M059J (cell line): ENCODE measurements around the gene CNTNAP2. TPM values are rescaled to one million over a fixed set of nuclear protein-coding genes. Genes with fewer than 3 reads are reported as not detected.

Experiments used
- DNase-seq: peaks from one replicate; pipeline ENCODE4 v3.0.0-alpha.2; 2012; ENCODE audit warnings: low read depth
- total RNA-seq: library from RNA; depleted of rRNA; stranded (reverse); fragments of >200 nt; shearing (Covaris generic); gene quantifications from 2 replicates; pipeline ENCODE4 v1.2.3, GENCODE V29; 2014

CNTNAP2 gene
- total RNA-seq, 1 experiment from 2014 or later = not detected

DNA sequence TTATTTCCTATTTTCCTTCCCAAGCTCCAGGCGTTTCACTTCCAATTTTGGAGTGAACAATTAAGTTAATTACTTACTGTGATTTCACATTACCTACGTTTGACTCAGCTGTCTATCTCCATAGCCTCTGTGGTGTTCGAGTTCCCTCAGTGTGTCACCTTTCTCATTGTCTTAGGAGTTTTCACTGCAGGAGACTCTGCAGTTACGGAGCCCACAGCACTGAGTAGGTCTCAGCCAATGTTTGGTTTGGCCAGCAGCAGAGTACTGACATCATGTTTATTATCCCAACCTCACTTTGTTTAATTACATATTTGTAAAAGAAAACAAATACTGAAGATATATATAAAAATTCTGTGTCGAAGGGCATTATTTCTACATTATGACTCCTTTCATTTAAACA, 1123.9 kb downstream of the CNTNAP2 start:
- DNase-seq = no peak

- DNase-seq = peak; percentile 3
These were observed 1128.7 kb downstream of the CNTNAP2 start for GRCh38 chr7:147245274-147245673.

DNA sequence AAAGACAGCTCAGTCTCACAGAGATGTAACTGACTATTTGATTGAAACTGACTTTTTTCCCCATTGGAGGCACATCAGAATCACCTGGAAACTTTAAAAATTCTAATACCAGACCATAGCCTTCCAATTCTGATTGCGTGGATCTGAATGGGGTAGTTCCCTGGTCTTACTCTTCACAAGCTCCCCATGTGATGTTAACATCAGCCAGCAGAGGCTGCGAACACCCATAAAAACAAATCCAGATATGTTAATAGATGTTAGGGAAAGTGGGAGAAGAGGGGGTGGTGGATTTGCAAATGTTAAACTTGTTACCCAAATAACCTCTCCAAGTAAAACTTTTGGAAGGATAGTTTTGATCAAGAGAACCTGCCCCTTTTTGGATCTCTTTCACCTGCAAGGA, 1133.4 kb downstream of the CNTNAP2 start:
- DNase-seq = no peak

GRCh38 chr7:147251751-147252325, 1135.2 kb downstream of the CNTNAP2 start:
- no peak for DNase-seq

DNA sequence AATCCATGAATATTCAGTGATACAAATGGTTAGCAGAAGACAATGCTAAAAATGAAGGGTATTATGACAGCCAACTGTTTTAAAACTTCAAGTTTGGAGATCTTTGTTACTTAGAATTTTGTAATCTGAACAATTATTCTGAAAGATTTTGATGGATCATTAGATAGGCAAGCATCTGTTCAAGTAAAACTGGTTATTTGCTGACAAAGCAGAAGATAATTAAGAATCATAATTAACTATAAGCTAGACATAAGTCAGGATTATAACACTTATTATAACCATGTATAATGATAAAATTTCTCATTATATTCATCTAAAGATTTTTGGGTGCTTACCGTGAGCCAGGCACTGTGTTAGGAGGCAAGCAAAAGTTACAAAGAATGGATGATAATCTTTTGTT, 1145.1 kb downstream of the CNTNAP2 start:
- no peak for DNase-seq

DNA sequence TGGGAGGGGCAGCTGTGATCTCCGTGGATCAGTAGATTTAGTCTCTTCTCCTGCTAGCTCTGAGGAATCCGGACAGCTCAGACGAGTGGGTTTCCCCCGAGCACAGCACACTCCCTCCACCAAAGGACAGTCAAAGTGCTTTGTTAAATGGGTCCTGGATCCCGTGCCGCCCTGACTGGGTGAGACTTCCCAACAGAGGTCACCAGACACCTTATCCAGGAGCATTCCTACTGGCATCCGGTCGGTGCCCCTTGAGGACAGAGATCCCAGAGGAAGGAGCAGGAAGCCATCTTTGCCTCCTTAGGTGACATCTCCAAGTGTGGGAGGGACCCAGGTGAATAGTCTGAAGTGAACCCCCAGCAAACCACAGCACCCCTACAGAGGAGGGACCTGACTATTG, 1148.9 kb downstream of the CNTNAP2 start:
- no peak for DNase-seq

- no peak for DNase-seq
These were observed 1159.5 kb downstream of the CNTNAP2 start for GRCh38 chr7:147276106-147276505.

GRCh38 chr7:147276783-147277370, 1160.3 kb downstream of the CNTNAP2 start:
- DNase-seq = no peak

- no peak for DNase-seq
These were observed 1162.9 kb downstream of the CNTNAP2 start for GRCh38 chr7:147279514-147279913.

DNA sequence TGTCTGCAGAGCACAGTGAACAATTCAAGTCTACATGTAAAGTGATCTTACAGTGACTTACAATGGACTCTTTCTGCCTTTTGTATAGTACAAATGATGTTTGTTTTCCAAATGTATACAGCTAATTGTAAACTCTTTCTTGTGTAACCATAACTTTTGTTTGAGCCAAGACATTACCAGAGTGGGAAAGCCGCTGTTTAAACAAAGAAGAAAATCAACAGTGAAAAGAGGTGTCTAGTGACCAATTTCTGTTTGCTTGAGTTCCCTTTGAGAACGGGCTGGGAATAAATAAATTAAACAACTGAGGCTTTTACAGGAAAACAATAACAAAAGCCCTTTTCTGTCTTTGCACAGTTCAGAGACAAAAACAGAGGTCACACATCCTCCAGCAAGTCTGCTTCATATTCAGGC, 1163.4 kb downstream of the CNTNAP2 start:
- DNase-seq = no peak

DNA sequence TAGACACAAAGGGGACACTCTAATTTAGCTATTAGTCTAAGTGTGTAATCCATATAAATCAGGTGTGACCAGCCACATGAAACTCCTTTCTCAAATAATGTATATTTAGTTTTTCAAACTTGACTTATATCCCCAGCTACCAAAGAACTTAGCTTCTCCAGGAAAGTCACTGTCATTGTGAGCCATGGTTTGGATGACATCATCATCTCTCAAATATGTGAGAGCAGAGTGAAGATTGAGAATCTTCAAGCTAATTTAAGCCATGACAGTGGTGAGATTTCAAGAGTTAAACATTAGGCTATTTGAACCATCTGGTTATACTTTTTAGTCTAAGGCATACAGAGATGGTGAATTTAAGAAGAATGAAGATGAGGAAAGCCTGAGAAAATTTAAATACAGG, 1165.6 kb downstream of the CNTNAP2 start:
- no peak for DNase-seq

DNA sequence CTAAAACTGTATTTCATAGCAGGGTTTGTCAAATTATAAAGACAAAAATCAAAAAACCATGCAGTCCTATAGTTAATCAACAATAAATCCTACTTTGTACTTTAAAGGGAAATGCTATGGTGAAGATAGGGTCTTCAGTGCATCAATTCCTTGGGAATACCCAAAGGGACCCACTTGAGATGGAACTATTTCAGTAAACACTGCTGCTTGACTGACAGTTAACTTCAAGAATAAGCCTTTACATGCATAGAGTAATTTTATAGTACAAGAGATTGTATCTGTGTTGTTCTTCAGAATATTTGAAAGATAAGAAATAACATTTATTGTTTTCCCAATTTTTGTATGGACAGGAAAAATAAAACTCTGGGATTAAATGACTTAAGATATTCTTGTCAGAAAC, 1179.6 kb downstream of the CNTNAP2 start:
- no peak for DNase-seq

DNA sequence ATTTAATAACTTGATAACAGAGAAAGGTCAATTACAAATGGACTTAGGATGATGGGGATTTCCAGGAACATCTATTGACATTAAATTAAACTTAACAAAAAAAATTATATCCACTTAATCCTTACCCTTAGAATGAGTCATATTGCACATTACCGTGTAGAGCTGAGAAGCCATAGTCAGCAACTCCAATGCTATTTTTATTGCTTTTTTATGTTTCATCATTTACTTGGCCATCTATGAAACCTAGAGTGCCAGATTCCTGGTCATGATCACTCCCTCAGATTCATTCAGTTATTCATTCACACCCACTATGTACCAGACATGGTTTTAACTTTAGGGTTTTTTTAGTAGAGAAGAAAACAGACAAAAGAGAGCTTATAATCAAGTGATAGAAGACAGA, 1180.4 kb downstream of the CNTNAP2 start:
- DNase-seq = no peak

GRCh38 chr7:147298611-147299043, 1182.0 kb downstream of the CNTNAP2 start:
- DNase-seq = no peak

DNA sequence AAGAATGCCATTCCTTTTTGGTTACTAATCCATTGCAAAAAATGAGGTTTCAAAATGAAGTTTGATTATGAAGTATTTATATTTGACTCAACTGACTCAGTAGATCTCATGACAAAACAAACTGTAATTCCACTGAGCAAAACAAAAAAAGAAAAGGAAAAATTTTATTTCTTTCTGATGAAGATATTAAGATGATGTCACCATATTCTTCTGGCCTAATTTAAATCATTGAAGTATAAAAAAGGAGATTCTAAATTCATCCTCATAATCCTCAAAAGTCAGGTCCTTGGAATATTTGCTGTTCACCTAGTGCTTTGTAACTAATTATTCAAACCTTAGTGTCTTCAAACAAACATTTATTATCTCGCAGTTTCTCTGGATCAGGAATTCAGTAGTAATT, 1183.7 kb downstream of the CNTNAP2 start:
- DNase-seq = no peak

GRCh38 chr7:147304376-147304775, 1187.8 kb downstream of the CNTNAP2 start:
- no peak for DNase-seq

DNA sequence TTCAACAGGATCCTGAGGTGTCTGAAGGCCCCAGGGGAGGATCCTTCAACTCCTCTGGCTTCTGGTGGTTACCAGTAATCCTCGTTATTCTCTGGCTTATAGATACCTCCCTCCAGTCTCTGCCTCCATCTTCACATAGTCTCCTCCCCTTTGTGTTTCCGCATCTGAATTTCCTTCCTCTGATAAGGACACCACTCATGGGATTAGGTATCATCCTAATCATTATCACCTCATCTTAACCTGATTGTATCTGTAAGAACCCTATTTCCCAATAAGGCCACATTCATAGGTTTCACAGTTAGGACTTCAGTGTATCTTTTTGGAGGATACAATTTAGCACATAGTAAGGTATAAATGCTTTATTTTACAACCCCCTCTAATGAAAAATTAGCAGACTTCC, 1189.2 kb downstream of the CNTNAP2 start:
- no peak for DNase-seq

GRCh38 chr7:147308539-147308938, 1191.9 kb downstream of the CNTNAP2 start:
- DNase-seq = no peak

- no peak for DNase-seq
These were observed 1194.7 kb downstream of the CNTNAP2 start for GRCh38 chr7:147311336-147311735.

DNA sequence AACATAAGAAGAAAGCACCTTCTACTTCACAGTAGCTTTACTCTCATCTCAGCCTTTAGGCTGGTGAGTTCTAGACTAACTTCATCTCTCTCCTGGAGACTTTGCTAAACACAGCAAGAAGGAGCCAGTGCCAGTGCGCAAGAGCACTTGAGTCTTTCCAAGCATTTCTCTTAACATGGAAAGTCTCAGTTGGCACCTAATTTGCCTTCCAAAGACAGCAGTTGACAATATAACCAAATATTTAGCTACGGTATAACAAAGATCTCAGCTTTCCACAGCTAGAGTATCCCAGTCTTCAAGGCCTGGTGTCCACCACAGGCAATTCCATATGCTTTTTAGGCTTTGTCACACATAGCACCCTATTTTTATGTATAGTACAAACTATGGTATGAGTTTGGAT, 1204.9 kb downstream of the CNTNAP2 start:
- DNase-seq = no peak

GRCh38 chr7:147332988-147333387, 1216.4 kb downstream of the CNTNAP2 start:
- DNase-seq = no peak

- no peak for DNase-seq
These were observed 1246.5 kb downstream of the CNTNAP2 start for GRCh38 chr7:147363101-147363500.

DNA sequence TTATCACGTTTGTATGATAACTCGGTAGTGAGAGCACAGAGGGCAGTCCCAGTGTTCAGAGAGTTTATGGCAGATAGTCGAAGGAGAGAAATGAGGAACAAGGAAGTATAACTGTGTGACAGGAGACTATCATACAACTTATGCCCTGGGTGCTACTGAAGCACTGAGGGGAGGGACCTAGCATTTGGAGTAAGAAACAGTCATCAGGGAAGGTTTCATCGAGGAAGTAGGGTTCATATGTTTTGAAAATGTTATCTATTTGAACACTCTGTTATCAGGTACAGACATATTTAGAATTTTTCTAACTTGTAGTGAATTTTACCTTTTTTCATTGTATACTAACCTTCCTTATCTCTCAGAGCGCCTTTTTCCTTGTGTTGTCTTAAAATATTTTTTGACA, 1259.6 kb downstream of the CNTNAP2 start:
- DNase-seq = no peak

DNA sequence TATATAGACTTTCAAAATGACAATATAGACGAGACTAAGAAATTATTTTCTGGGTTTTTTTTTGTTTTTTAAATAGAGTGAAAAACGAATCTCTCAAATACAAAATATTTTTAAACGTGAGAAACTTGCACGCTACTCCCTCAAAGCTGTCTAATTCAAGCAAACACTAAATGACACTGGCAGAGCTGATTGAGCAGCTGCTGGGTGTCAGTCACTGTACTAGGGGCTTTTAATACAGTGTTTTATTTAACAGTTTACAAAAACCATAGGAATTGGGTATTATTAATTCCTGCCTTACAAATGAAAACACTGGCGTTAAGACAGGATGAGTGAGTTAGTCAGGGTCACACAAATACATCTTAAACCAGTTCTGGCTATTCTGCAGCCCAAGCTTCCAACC, 1264.3 kb downstream of the CNTNAP2 start:
- no peak for DNase-seq
